Karpas-422 (cell line): ENCODE data around the gene GRWD1. TPM values are rescaled to one million over a fixed set of nuclear protein-coding genes. Genes with fewer than 3 reads are reported as not detected.

Source experiments
- DNase-seq: peaks from one replicate; pipeline ENCODE4 v3.0.0-alpha.2; 2015
- H2AFZ ChIP-seq: fragments of 200-600 bp; sonication (generic); 2 replicates; pipeline ENCODE4 v1.6.1; 2014; ENCODE audit warnings: antibody characterized with exemption, low read length, mixed read lengths
- H3K27ac ChIP-seq: fragments of 200-600 bp; sonication (generic); 2 replicates; pipeline ENCODE4 v1.5.1; 2014; ENCODE audit warnings: mild to moderate bottlenecking, low read length, moderate library complexity
- H3K27me3 ChIP-seq: fragments of 200-600 bp; sonication (generic); 2 replicates; pipeline ENCODE4 v1.6.1; 2014; ENCODE audit warnings: low read length, mixed read lengths
- H3K36me3 ChIP-seq: fragments of 200-600 bp; sonication (generic); 2 replicates; pipeline ENCODE4 v1.6.1; 2014; ENCODE audit warnings: low read length, mixed read lengths; ENCODE audit not compliant: insufficient read depth
- H3K4me1 ChIP-seq: fragments of 200-600 bp; sonication (generic); 2 replicates; pipeline ENCODE4 v1.6.1; 2014; ENCODE audit warnings: mild to moderate bottlenecking, low read length, mixed read lengths
- H3K4me2 ChIP-seq: fragments of 200-600 bp; sonication (generic); 2 replicates; pipeline ENCODE4 v1.6.1; 2014; ENCODE audit warnings: low read length, low read depth, mild to moderate bottlenecking; ENCODE audit not compliant: poor library complexity, severe bottlenecking
- H3K4me3 ChIP-seq: fragments of 200-600 bp; sonication (generic); 2 replicates; pipeline ENCODE4 v1.5.1; 2014; ENCODE audit warnings: mild to moderate bottlenecking, antibody characterized with exemption, low read length, mixed read lengths
- H3K79me2 ChIP-seq: fragments of 200-600 bp; sonication (generic); 2 replicates; pipeline ENCODE4 v1.6.1; 2014; ENCODE audit warnings: mild to moderate bottlenecking, low read length, mixed read lengths
- H3K9ac ChIP-seq: fragments of 200-600 bp; sonication (generic); 2 replicates; pipeline ENCODE4 v1.6.0; 2014; ENCODE audit warnings: low read length
- H3K9me2 ChIP-seq: fragments of 200-600 bp; sonication (generic), shearing (Covaris generic); replicated peaks from 2 replicates; pipeline ENCODE4 v1.6.0; 2014; ENCODE audit warnings: mild to moderate bottlenecking, low read length, moderate library complexity; ENCODE audit not compliant: insufficient read depth
- H3K9me3 ChIP-seq: fragments of 300-700, 200-600 bp; sonication (generic); 2 replicates; pipeline ENCODE4 v1.6.1; 2014; ENCODE audit warnings: low read length, mixed read lengths
- H4K20me1 ChIP-seq: fragments of 200-600 bp; sonication (generic); 2 replicates; pipeline ENCODE4 v1.6.1; 2014; ENCODE audit warnings: mild to moderate bottlenecking, antibody characterized with exemption, low read length, low read depth; ENCODE audit not compliant: insufficient read depth
- total RNA-seq: library from RNA; depleted of rRNA; stranded (reverse); fragments of >200 nt; shearing (Covaris generic); gene quantifications from 2 replicates; pipeline ENCODE4 v1.2.3, GENCODE V29; 2014; ENCODE audit warnings: low replicate concordance

The GRWD1 gene
- total RNA-seq, 1 experiment from 2014 or later = 15.9 TPM

DNA sequence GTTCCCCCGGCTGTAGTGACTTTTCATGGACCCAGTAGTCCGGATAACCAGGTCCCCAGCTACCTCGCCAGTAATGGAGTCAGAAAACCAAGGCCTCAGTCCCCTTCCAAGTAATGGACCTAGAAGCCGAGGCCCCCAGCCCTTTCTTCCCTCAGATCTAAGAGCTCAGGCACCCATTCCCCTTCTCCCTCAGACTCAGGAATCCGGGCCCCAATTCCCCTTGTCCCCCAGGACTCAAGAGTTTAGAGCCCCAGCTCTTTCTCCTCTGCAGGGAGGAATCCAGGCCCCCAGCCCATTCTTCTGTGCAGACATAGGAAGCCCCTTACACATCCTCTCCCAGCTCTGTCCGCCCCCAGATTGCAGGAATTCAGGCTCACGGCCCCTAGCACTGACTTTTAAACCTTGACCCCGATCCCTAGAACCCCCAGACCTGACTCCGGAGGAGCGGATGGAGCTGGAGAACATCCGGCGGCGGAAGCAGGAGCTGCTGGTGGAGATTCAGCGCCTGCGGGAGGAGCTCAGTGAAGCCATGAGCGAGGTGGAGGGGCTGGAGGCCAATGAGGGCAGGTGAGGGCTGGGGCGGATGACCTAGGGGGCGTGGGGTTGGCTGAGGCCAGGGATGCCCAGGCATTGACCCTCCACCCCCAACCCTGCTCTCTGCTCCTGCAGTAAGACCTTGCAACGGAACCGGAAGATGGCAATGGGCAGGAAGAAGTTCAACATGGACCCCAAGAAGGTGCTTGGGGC is 24.3 kb downstream of the GRWD1 start:
- no peaks in the 10 kb centered on the region for H3K27me3 ChIP-seq
- no peak for DNase-seq
- no peaks in the 10 kb centered on the region for H3K9me2 ChIP-seq
- H3K9ac ChIP-seq = peak overlapping the region; percentile 85
- peaks cover 16% of the 10 kb centered on the region for H3K4me1 ChIP-seq
- no peaks in the 10 kb centered on the region for H3K9me3 ChIP-seq
- H3K4me2 ChIP-seq = peak overlapping the region; percentile 82
- peaks cover 16% of the 10 kb centered on the region for H3K79me2 ChIP-seq
- H3K4me3 ChIP-seq = peak overlapping the region; percentile 81
- H3K27ac ChIP-seq = no peak overlapping the region
- H2AFZ ChIP-seq = no peak overlapping the region
- H4K20me1 ChIP-seq = peaks cover 16% of the 10 kb centered on the region; the same call in 1 of the 2 replicates
- H3K36me3 ChIP-seq = peaks cover 19% of the 10 kb centered on the region

DNA sequence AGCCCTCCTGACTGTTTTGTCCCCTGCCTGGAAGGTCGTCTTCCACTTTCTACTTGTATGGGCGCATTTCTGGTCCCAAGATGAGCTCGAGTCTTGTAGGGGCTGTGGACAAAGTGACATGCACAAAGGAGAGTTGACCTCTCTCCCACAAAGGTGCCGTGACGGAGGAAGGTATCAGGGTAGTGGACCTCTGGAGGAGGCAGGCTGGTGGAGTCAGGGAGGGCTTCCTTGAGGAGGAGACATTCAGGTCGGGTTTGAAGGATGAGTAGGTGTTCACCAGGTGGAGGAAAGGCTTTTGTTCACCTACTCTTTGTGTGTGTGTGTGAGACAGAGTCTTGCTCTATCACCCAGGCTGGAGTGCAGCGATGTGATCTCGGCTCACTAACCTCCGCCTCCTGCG is 25.1 kb downstream of the GRWD1 start:
- Histone ChIP-seq H3K27ac (no peak overlapping the region), H3K36me3 (peaks cover 19% of the 10 kb centered on the region), H3K27me3 (no peaks in the 10 kb centered on the region), H3K9me2 (no peaks in the 10 kb centered on the region), H2AFZ (no peak overlapping the region), H3K4me3 (no peak overlapping the region), H3K79me2 (peaks cover 16% of the 10 kb centered on the region), H3K9me3 (no peaks in the 10 kb centered on the region), H4K20me1 (peaks cover 16% of the 10 kb centered on the region; the same call in 1 of the 2 replicates), H3K4me1 (peaks cover 16% of the 10 kb centered on the region), H3K9ac (no peak overlapping the region), H3K4me2 (no peak overlapping the region)
- DNase-seq = no peak

DNA sequence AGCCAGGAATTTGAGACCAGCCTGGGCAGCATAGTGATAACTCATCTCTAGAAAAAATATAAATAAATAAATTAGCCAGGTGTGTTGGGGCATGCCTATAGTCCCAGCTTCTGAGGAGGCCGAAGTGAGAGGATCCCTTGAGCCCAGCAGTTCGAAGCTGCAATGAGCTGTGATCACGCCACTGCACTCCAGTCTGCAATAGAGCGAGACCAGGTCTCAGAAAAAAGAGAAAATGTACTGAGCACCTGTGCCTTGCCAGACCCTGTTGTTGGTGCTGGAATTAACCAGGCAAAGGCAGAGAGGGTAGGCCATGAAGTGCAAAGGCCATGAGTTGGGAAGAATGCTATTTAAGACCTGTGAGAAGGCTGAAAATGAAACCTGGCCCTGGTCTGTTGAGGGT is 26.1 kb downstream of the GRWD1 start:
- H2AFZ ChIP-seq = no peak overlapping the region
- DNase-seq = no peak
- peaks cover 16% of the 10 kb centered on the region for H3K4me1 ChIP-seq
- no peaks in the 10 kb centered on the region for H3K27me3 ChIP-seq
- peaks cover 16% of the 10 kb centered on the region for H3K79me2 ChIP-seq
- no peak overlapping the region for H3K4me3 ChIP-seq
- H3K4me2 ChIP-seq = no peak overlapping the region
- H3K9ac ChIP-seq = no peak overlapping the region
- H3K27ac ChIP-seq = no peak overlapping the region
- H3K36me3 ChIP-seq = peaks cover 19% of the 10 kb centered on the region
- H3K9me3 ChIP-seq = no peaks in the 10 kb centered on the region
- H3K9me2 ChIP-seq = no peaks in the 10 kb centered on the region
- H4K20me1 ChIP-seq = peaks cover 16% of the 10 kb centered on the region; the same call in 1 of the 2 replicates

- peaks cover 16% of the 10 kb centered on the region; the same call in 1 of the 2 replicates for H4K20me1 ChIP-seq
- H3K4me2 ChIP-seq = no peak overlapping the region
- H2AFZ ChIP-seq = no peak overlapping the region
- H3K9ac ChIP-seq = no peak overlapping the region
- no peaks in the 10 kb centered on the region for H3K9me2 ChIP-seq
- DNase-seq = no peak
- no peaks in the 10 kb centered on the region for H3K9me3 ChIP-seq
- peaks cover 11% of the 10 kb centered on the region for H3K4me1 ChIP-seq
- H3K4me3 ChIP-seq = no peak overlapping the region
- peaks cover 19% of the 10 kb centered on the region for H3K36me3 ChIP-seq
- H3K79me2 ChIP-seq = peaks cover 16% of the 10 kb centered on the region
- H3K27me3 ChIP-seq = no peaks in the 10 kb centered on the region
- no peak overlapping the region for H3K27ac ChIP-seq
Measured at GRCh38 chr19:48473161-48473966, 27.6 kb downstream of the GRWD1 start.

GRCh38 chr19:48474084-48474592 is 28.4 kb downstream of the GRWD1 start:
- peaks cover 8% of the 10 kb centered on the region for H3K4me1 ChIP-seq
- H3K27ac ChIP-seq = no peak overlapping the region
- H3K36me3 ChIP-seq = peaks cover 19% of the 10 kb centered on the region
- no peak overlapping the region for H3K4me2 ChIP-seq
- no peaks in the 10 kb centered on the region for H3K9me3 ChIP-seq
- no peaks in the 10 kb centered on the region for H3K9me2 ChIP-seq
- DNase-seq = no peak
- no peak overlapping the region for H3K4me3 ChIP-seq
- no peak overlapping the region for H3K9ac ChIP-seq
- H3K79me2 ChIP-seq = peaks cover 16% of the 10 kb centered on the region
- no peak overlapping the region for H2AFZ ChIP-seq
- peaks cover 16% of the 10 kb centered on the region; the same call in 1 of the 2 replicates for H4K20me1 ChIP-seq
- H3K27me3 ChIP-seq = no peaks in the 10 kb centered on the region

DNA sequence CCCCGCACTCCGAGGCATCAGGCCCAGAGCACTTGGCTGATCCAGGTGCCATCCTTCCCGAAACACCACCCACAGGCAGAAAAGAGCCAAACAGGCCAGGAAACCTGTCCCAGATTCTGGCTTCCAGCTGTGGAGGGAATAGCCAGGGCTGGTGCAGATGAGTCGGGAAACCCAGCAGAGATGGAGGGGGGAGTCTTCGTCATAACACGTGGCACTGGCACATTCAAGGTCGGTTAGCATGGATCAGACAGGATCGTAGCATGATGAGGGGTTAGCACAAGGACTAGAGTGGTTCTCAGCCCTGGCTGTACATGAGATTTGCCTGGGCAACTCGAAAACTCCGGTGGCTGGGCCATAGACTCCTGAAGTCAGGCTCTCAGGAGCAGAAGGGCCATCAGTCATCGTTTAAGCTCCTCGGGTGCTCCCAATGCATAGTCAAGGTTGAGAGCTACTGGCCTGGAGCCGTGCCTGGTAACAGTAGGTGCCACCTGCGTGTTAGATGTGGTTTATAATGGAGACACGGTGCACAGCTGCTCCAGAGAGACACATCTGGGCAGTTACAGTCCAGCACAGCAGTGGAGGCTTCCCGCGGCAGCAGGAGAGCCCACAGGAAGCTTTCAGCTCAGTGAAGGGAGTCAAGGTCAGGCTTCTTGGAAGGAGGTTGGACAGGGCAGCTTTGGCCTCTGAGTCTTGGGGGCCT is 29.7 kb downstream of the GRWD1 start:
- Histone ChIP-seq H3K27me3 (no peaks in the 10 kb centered on the region), H3K36me3 (peaks cover 15% of the 10 kb centered on the region), H3K27ac (no peak overlapping the region), H3K4me3 (no peak overlapping the region), H3K79me2 (peaks cover 7% of the 10 kb centered on the region), H3K4me2 (no peak overlapping the region), H3K9ac (no peak overlapping the region), H4K20me1 (peaks cover 7% of the 10 kb centered on the region; the same call in 1 of the 2 replicates), H3K4me1 (peaks cover 1% of the 10 kb centered on the region), H2AFZ (no peak overlapping the region), H3K9me3 (no peaks in the 10 kb centered on the region), H3K9me2 (no peaks in the 10 kb centered on the region)
- DNase-seq = no peak

DNA sequence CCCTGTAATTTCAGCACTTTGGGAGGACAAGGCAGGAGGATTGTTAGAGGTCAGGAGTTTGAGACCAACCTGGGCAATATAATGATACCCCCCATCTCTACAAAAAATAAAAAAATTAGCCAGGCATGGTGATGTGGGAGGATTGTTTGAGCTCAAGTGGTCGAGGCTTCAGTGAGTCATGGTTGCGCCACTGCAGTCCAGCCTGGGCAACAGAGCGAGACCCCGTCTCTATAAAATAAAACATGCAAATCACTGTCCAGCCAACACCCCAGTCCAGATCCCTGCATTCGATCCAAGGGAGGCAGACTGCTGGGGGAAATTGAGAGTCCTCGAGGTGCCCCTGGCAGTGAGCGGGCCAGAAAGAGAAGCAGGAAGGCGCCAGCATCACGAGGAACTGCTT is 30.4 kb downstream of the GRWD1 start:
- no peak for DNase-seq
- H3K36me3 ChIP-seq = peaks cover 11% of the 10 kb centered on the region
- H3K9me3 ChIP-seq = no peaks in the 10 kb centered on the region
- no peak overlapping the region for H3K9ac ChIP-seq
- no peak overlapping the region for H2AFZ ChIP-seq
- no peaks in the 10 kb centered on the region for H3K9me2 ChIP-seq
- H3K79me2 ChIP-seq = 0 out of 2 replicates have a peak, but pooled peaks cover 3% of the 10 kb centered on the region
- 0 out of 2 replicates have a peak, but pooled peaks cover 4% of the 10 kb centered on the region for H4K20me1 ChIP-seq
- H3K4me2 ChIP-seq = no peak overlapping the region
- H3K27ac ChIP-seq = no peak overlapping the region
- no peaks in the 10 kb centered on the region for H3K4me1 ChIP-seq
- no peak overlapping the region for H3K4me3 ChIP-seq
- no peaks in the 10 kb centered on the region for H3K27me3 ChIP-seq
